NK-92 (cell line): ENCODE measurements around the gene ITK.
"Not testable (repeated sequence)": the region's sequence is repeated elsewhere in the genome, so short reads cannot be mapped to it uniquely, and the experiment has no call there.

Experiments
- DNase-seq: peaks from one replicate; lab custom pipeline; 2025; ENCODE audit not compliant: unreplicated experiment; lab: John Stamatoyannopoulos, UW

ITK gene

DNA sequence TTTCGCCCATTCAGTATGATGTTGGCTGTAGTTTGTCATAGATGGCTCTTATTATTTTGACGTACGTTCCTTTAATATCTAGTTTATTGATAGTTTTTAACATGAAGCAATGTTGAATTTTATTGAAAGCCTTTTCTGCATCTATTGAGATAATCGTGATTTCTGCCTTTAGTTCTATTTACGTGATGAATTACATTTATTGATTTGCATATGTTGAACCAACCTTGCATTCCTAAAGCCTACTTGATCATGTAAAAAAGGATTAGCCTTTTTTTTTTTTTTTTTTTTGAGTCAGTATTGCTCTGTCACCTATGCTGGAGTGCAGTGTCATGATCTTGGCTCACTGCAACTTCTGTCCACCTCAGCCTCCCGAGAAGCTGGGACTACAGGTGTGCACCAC is 25.1 kb downstream of the ITK start:
- no peak for DNase-seq

GRCh38 chr5:157210652-157211051 is 30.0 kb downstream of the ITK start:
- not testable (repeated sequence) for DNase-seq

- no peak for DNase-seq
Measured at GRCh38 chr5:157212307-157212706, 31.7 kb downstream of the ITK start.

DNA sequence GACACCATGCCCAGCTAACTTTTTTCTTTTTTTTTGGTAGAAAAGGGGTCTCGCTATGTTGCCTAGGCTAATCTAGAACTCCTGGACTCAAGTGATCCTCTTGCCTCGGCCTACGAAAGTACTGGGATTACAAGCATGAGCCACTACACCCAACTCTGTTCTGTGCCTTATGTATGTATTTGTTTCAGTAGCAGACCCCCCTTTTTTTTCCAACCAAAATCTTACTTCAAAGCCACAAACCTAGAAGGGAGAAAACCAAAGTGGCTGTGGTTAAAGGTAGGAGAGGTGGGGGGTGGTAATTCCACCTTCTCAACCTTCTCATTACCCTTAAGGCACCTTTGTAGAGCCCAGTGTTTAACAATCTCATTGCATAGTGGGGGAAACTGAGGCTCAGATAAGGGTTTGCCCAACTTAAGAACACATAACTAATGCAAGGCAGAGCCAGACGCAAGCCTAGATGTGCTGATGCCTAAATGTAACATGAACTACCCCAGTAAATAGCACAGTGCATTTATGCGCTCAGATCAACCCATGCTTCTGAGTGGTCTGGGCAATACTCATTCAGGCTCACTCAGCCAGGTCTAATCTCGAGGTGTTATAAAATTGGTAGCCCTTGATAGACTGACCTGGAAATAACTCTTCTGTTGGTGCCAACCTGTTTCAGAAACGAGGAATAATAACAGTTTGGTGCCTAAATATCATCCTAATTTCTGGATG is 33.0 kb downstream of the ITK start:
- no peak for DNase-seq

DNA sequence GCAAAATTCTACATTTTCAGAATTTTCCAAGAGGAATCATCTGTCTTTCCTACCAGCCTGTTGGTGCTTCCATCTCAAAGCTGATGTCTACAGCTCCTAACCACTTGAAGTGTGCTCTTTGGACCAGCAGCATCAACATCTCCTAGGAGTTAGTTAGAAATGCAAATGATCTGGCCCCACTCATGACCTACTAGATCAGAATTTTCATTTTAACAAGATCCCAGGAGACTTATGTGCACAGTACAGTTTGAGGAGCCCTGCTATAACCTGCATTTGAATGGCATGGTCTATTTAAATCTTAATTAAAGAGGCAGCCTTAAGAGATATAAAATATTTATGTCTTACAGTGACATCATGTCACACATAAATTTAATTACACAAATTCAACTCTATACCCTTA is 33.8 kb downstream of the ITK start:
- no peak for DNase-seq

DNA sequence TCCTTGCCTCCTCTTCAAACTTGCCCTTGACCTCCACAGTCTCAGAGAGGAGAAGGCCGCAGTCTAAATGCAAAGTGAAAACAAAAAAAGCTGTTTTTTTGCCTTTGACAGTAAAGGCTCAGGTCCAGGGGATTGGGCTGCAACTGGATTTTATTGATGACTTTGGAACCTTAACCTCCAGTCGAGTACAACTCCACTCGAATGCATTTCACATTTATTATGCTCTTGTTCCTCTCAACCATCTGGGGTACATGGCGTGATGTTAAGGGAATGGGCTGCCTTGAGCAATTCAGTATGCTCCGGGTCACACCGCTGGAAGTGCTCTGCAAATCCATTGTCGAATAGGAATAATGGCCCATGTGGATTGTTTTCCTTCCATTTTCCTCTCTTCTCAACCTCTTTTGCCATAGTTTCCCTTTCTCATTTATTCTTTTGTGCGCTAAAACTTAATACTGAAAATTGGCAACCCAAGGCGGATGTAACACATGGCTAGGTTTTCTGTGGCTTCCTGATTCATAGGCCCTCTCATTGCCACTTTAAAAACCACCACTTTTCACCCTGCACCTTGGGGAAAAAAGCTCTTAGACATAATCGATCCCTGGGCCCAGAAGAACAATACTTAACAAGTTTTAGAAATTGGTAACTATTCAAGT is 34.3 kb downstream of the ITK start:
- no peak for DNase-seq

GRCh38 chr5:157215514-157216167 is 35.0 kb downstream of the ITK start:
- DNase-seq: no peak

- DNase-seq: no peak
Measured at GRCh38 chr5:157216391-157217142, 35.9 kb downstream of the ITK start.

GRCh38 chr5:157217289-157218024 is 36.8 kb downstream of the ITK start:
- DNase-seq: no peak

DNA sequence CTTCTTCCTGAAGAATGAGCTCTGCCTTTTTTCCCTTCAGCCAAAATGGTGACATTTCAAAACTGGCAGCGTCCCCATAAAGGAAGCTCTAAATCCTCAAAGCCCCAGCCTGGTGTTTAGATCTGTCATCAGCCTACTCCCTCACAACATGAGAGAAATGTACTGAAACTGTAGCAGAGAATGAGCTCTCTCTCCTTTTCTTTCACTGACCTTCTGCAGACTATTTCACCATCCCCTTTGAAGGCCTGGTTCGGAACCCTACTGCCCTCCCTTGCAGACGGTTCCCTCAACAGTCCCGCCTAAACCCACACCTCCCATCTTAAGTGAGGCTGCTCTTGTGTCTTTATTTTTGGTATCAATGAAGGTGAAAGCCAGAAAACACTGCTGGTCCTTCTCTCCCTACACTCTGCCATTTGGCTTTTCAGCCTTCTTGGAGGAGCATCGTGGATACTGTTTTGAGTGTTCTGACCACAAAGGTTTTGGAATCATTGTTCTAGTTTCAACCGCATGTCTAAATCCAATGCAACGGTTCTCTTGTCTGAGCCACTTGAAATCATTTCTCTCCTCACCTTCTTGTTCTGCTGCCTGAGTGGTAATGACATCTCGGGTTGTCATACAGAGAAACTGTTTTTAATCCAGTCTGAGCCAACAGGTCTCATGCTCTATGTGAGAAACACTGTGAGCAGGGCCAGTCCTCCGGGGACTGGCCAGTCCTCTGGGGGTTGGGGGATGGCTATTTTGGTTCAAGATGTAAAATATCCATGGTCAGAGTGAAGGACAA is 39.0 kb downstream of the ITK start:
- no peak for DNase-seq

DNA sequence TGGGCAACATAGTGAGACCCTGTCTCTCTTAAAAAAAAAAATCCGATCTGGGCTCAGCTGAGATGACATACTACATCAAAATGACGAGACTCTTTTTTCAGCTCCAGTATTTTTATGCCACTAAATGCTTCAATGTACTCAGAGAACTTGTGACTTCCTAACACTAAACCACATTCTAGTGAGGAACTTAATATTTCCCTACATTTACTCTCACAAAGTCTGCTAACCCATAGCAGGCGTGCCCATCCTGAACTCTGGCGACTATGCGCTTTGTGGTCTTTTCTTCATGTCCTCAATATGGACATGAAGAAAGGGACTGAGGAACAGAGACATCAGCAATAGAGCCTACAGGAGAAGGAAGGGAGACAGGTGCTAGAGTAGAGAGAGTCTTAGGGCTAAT is 41.3 kb downstream of the ITK start:
- DNase-seq: no peak

- no peak for DNase-seq
Measured at GRCh38 chr5:157222506-157223230, 42.0 kb downstream of the ITK start.

- no peak for DNase-seq
Measured at GRCh38 chr5:157225469-157226422, 45.1 kb downstream of the ITK start.

DNA sequence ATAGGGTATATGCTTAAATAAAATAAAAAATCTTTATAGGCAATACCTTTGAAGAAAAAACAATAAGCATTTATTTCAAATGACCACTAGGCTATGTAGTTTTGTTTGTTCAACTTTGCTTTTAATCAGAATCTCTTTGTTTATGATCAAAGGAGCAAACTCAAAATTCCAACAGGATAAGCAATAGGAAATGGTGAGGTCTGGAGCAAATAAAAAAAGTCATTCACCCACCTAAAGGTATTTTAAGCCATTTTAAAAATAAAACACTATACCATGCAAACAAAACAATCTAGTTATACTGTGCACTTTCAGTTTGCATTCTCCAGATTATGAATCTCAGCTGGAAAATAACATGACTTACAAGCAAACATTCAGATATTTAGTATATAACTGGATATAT is 50.0 kb downstream of the ITK start:
- no peak for DNase-seq

DNA sequence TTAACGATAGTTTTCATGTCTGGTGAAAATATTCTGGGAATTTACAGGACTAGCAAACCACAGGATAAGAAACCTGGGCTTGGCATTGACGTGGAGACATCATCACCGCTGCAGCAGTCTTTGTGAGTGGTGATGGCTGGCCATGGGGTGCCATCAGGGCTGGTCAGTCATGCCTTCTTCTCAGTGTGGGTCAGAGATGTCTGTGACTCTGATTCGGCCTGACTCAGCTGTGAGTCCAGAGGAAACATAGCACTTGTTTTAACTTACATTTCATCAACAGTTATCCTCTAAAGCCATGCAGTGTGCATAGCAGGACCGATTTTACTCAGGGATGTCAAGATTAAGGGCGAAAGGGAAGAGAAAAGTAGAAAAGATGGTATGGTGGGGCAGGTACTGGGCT is 52.1 kb downstream of the ITK start:
- no peak for DNase-seq

GRCh38 chr5:157233515-157233914 is 52.9 kb downstream of the ITK start:
- DNase-seq: no peak

DNA sequence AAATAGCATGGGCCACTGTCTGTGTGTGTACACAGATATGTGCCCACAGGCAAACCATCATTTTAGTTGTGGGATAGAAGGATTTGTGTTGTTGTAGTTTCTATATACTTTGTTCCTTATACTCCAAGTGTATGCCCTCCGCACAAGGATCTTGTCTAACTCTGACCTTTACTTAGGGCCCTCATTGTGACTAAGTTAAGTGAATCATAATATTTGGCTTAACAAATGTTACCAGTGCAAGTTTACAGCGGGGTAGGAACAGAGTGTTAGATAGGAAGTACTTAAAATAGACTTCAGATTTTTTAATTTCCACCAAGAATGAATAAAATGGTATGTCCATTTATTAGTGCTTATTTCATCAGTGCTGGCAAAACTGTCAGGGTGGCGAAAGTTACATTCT is 55.8 kb downstream of the ITK start:
- DNase-seq: no peak

DNA sequence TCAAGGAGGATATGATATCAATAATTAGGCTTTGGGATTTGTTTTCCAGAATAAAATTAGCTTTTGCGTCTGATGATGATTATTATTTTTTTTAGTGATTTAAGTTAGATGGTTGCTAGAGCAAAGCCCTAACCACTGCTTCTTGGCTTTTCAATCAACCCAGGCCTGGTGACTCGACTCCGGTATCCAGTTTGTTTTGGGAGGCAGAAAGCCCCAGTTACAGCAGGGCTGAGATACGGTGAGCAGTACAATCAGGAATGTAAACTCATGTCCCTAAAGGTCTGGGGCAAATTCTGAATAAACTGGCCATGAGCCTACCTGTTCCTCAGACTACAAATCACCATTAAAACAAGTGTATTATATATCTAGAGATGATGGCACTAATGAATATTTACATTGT is 60.8 kb downstream of the ITK start:
- DNase-seq: no peak
